ENCODE measurements around the gene PDE2A. TPM values are rescaled to one million over a fixed set of nuclear protein-coding genes. Genes with fewer than 3 reads are reported as not detected.

The PDE2A gene
- total and polyA plus RNA-seq, 7 donors = 6.0 to 20.1 (median 8.8) TPM

DNA sequence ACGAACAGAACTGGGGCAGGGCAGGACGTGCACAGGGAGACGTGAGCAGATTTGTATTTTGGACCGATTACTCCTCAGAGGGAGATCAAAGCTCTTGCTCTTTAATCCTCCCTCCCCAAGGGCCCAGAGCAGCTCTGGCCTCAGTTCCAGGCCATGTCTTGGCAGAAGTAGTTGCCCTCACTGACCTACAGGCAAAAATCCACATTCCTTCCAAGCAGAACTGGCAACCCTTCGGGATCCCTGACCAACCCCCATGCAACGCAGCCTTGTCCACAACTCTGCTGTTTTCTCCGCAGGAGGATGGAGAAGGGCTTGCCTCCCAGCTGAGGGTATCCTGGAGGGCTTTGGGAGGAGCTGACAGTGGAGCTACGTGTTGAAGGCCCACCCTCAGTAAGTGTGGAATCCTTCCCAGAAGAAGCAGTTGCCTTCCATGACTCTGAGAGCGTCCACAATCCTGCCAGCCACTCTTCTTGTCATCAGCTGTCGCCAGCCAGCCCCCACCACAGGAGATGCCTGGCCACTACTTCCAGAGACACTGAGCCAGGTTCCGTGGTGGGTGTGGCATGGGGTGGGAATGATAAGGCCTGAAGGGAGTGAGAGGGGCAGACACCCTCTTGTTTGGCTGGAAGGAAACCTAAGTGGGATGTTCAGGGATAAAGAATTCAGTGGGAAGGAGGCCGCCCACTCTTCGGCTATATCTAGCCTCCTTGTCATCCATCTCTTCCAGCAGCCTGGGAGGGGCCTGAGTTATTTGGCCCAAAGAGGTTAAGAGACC lies 68.1 kb downstream of the PDE2A start:
- H3K4me3 ChIP-seq = no peak overlapping the region
- no peak for DNase-seq
- intact Hi-C loops (cut with DNase I) = no loop called here
- H3K9me3 ChIP-seq = no peaks in the 10 kb centered on the region
- ATAC-seq = peak; percentile 32 to 63 (median 48)
- TF ChIP-seq, protein P1, sequence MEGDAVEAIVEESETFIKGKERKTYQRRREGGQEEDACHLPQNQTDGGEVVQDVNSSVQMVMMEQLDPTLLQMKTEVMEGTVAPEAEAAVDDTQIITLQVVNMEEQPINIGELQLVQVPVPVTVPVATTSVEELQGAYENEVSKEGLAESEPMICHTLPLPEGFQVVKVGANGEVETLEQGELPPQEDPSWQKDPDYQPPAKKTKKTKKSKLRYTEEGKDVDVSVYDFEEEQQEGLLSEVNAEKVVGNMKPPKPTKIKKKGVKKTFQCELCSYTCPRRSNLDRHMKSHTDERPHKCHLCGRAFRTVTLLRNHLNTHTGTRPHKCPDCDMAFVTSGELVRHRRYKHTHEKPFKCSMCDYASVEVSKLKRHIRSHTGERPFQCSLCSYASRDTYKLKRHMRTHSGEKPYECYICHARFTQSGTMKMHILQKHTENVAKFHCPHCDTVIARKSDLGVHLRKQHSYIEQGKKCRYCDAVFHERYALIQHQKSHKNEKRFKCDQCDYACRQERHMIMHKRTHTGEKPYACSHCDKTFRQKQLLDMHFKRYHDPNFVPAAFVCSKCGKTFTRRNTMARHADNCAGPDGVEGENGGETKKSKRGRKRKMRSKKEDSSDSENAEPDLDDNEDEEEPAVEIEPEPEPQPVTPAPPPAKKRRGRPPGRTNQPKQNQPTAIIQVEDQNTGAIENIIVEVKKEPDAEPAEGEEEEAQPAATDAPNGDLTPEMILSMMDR (IDR thresholded peaks at IDR 0.05) = no peak
- H3K27ac ChIP-seq = peak overlapping the region; percentile 19
- no peaks in the 10 kb centered on the region for H3K27me3 ChIP-seq (ENCODE audit: insufficient read depth in 3 of 3, low read length in 2 of 3)
- no peaks in the 10 kb centered on the region for H3K36me3 ChIP-seq (ENCODE audit: insufficient read depth in 1 of 2, low read depth in 1 of 2)
- peaks cover 14% of the 10 kb centered on the region for H3K4me1 ChIP-seq
- WGBS, 3 donors = 12 to 40% (median 25%) methylated on average over 13 of the region's 13 CpGs

DNA sequence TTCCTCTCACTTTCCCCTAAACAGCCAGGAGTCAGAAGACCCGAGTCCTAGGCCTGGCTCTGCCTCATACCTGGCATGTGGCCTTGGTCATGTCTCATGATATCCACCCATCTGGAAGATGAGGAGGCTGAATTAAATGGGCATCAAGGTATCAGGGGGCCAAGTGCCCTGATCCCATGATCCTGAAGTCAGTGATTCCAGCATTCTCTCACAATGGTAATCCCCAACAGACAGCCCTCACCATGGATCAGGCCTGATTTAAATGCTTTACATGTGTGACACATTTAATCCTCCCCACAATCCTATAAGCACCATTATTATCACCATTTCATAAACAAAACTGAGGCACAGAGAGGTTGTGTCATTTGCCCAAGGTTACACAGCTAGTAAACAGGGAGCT lies 70.0 kb downstream of the PDE2A start:
- Histone ChIP-seq H3K9me3 (no peaks in the 10 kb centered on the region), H3K36me3 (ENCODE audit: insufficient read depth in 1 of 2, low read depth in 1 of 2) (no peaks in the 10 kb centered on the region), H3K27me3 (ENCODE audit: insufficient read depth in 3 of 3, low read length in 2 of 3) (no peaks in the 10 kb centered on the region), H3K4me1 (peaks cover 14% of the 10 kb centered on the region), H3K27ac (no peak overlapping the region), H3K4me3 (no peak overlapping the region)
- WGBS, 3 donors = 57 to 67% (median 58%) methylated on average over 1 of the region's 1 CpG
- ATAC-seq (no peak), DNase-seq (no peak)
- TF ChIP-seq, protein P1 (IDR thresholded peaks at IDR 0.05) = no peak
- intact Hi-C loops (cut with DNase I) = no loop called here

DNA sequence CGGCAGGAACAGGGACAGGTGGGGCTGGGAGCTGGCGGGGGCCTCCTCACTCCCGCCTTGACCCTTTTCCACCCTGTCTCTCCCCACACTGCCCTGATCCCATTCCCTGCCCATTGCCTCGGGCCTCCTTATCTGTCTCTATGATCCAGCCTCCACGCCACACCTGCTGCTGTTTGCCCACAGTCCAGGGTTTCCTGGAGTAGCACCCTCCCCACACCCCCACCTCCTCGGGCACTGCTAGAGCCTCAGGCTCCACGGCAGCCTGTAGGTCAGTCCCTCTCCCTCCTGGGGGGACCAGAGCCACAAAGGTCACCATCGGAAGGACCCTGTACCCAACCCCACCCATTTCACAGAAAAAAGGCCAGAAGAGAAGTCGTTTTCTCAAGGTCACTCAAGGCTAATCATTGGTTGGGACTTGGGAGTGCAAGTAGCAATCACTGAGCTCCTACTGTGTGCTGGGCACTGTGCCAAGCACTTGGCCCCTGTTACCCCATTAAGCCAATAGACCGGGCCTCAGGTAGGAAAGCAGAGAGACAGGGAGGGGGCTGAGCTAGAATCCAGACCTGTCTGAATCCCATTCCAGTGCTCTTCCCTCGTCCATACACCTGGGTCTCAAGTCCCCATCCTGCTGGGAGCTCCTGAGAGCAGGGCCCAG lies 71.8 kb downstream of the PDE2A start:
- no peak overlapping the region for H3K27ac ChIP-seq
- ATAC-seq (no peak), DNase-seq (no peak)
- 78 to 79% (median 79%) methylated on average over 11 of the region's 11 CpGs for WGBS, 3 donors
- H3K36me3 ChIP-seq (ENCODE audit: insufficient read depth in 1 of 2, low read depth in 1 of 2) = no peaks in the 10 kb centered on the region
- peaks cover 14% of the 10 kb centered on the region for H3K4me1 ChIP-seq
- intact Hi-C loops (cut with DNase I) = no loop called here
- H3K27me3 ChIP-seq (ENCODE audit: insufficient read depth in 3 of 3, low read length in 2 of 3) = no peaks in the 10 kb centered on the region
- H3K4me3 ChIP-seq = no peak overlapping the region
- H3K9me3 ChIP-seq = no peaks in the 10 kb centered on the region
- TF ChIP-seq, protein P1 (IDR thresholded peaks at IDR 0.05) = no peak

DNA sequence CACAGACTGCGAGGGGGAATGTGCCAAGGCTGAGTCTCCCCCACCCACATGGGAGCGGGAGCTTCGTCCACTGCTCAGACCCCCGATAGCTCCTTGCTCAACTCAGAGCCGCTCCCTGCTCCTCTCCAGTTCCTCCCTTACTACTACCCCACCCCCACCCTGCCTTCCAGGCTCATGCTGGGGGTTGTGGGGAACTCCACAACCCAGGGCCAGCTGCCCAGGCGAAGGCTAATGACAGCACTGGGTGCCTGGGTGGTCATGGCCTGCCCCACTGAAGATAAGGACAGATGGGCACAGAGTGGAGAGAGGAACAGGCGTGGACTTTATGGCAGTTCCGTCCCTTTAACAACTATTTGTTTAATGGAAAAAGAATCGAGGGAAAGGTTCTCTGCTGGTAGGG lies 73.7 kb downstream of the PDE2A start:
- intact Hi-C loops (cut with DNase I) = no loop called here
- Histone ChIP-seq H3K27me3 (ENCODE audit: insufficient read depth in 3 of 3, low read length in 2 of 3) (no peaks in the 10 kb centered on the region), H3K4me1 (peaks cover 1% of the 10 kb centered on the region), H3K27ac (no peak overlapping the region), H3K36me3 (ENCODE audit: insufficient read depth in 1 of 2, low read depth in 1 of 2) (no peaks in the 10 kb centered on the region), H3K4me3 (no peak overlapping the region), H3K9me3 (no peaks in the 10 kb centered on the region)
- TF ChIP-seq, protein P1 (IDR thresholded peaks at IDR 0.05) = no peak
- DNase-seq = no peak
- no peak for ATAC-seq
- WGBS, 3 donors = 77 to 84% (median 81%) methylated on average over 9 of the region's 9 CpGs

Data from psoas muscle (tissue), 8 donors.